LNCaP clone FGC (cell line): ENCODE data around the gene XYLT1.
"Not testable (repeated sequence)": the region's sequence is repeated elsewhere in the genome, so short reads cannot be mapped to it uniquely, and the experiment has no call there.

Experiments
- DNase-seq: peaks from one replicate; pipeline ENCODE4 v3.0.0-alpha.2; 2011; ENCODE audit warnings: low read depth
- H3K4me3 ChIP-seq: 2 replicates; pipeline ENCODE4 v1.5.1; 2011; ENCODE audit warnings: mild to moderate bottlenecking, low read depth, low read length, control low read depth
- CTCF ChIP-seq: IDR thresholded peaks from 2 replicates; pipeline ENCODE4 v1.5.1; 2012; ENCODE audit warnings: mild to moderate bottlenecking; ENCODE audit not compliant: control insufficient read depth, insufficient read depth; ENCODE audit errors: extremely low read depth

The XYLT1 gene

GRCh38 chr16:17342031-17342430 is 128.7 kb downstream of the XYLT1 start:
- TF ChIP-seq CTCF = no peak
- DNase-seq = no peak
- no peak overlapping the region for H3K4me3 ChIP-seq

DNA sequence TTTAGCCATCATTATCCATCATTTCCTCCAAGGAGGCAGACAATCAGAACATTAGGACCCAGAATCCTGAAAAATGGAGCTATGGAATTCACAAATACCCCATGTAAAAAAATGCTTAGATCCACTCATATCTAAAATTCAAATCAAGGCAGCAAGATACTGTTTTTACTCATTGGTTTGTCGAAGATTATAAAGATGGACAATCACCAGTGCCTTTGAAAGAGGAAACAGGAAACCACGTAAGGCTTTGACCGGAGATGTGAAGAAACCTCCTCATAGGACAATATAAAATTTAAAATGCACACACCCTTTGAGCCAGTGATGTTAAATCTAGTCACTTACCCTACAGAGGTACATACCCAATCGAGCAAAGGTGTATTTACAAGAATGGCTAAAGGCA is 130.0 kb downstream of the XYLT1 start:
- TF ChIP-seq CTCF = no peak
- DNase-seq = no peak
- H3K4me3 ChIP-seq = no peak overlapping the region

DNA sequence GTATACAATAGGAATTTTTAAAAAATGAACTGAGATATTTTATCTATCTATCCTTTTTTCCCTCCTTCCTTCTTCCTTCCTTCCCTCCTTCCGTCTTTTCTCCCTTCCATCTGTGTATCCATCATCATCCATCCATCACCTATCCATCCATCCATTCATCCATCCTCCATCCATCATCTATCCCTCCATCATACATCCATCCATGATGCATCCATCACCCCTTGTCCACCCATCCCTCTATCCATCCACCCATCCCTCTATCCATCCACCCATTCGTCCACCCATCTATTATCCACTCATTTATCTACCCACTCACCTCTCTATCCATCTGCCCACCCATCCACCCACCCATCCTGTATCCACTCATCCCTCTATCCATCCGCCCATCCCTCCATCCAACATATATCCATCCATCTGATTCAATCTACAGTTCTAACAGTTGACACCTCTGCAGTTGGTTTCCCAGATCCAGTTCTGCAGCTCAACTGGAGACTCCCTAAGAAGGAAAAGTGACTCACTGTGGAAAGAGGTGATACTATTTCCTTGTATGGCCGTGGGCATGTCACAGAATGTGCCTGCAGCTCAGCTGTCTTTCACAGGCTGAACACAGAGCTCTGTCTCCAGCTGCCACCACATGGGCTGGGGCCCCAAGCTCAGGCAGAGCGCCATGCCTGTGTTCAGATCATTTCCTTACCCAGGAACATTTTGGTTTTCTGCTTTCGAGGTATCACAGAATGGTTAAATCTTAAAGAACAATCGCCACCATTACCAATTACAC is 130.8 kb downstream of the XYLT1 start:
- no peak for DNase-seq
- no peak for TF ChIP-seq CTCF
- no peak overlapping the region for H3K4me3 ChIP-seq

- no peak for TF ChIP-seq CTCF
- no peak for DNase-seq
- no peak overlapping the region for H3K4me3 ChIP-seq
These were observed 132.5 kb downstream of the XYLT1 start for GRCh38 chr16:17338244-17338643.

- DNase-seq = no peak
- TF ChIP-seq CTCF = no peak
- H3K4me3 ChIP-seq = no peak overlapping the region
These were observed 134.2 kb downstream of the XYLT1 start for GRCh38 chr16:17336530-17336900.

GRCh38 chr16:17335826-17336529 is 134.8 kb downstream of the XYLT1 start:
- no peak overlapping the region for H3K4me3 ChIP-seq
- DNase-seq = no peak
- no peak for TF ChIP-seq CTCF

- H3K4me3 ChIP-seq, DNase-seq: not testable (repeated sequence)
These were observed 135.4 kb downstream of the XYLT1 start for GRCh38 chr16:17335406-17335805.
